Measurements from ENCODE around the gene BCAP29. TPM values are rescaled to one million over a fixed set of nuclear protein-coding genes. Genes with fewer than 3 reads are reported as not detected.

The BCAP29 gene
- total RNA-seq, 1 experiment from 2014 or later = 17.6 TPM

DNA sequence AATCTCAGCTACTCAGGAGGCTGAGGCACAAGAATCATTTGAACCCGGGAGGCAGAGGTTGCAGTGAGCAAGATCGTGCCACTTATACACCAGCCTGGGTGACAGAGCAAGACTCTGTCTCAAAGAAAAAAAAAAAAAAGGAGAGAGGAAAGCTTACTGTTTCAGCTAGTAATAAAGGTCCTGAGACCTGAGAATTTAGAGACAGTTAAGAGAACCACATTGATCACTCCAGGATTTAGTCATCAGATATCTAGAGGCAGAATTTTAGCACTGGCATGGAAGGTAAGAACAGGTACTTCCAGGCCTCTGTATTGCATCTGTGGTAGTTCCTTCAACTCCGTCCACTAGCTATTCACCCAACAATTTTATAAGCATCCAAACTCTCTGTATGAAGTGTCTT is 24.2 kb upstream of the BCAP29 start:
- intact Hi-C loops (cut with micrococcal nuclease; ENCODE audit: unreplicated experiment) = no loop called here
- TF ChIP-seq, protein P1, sequence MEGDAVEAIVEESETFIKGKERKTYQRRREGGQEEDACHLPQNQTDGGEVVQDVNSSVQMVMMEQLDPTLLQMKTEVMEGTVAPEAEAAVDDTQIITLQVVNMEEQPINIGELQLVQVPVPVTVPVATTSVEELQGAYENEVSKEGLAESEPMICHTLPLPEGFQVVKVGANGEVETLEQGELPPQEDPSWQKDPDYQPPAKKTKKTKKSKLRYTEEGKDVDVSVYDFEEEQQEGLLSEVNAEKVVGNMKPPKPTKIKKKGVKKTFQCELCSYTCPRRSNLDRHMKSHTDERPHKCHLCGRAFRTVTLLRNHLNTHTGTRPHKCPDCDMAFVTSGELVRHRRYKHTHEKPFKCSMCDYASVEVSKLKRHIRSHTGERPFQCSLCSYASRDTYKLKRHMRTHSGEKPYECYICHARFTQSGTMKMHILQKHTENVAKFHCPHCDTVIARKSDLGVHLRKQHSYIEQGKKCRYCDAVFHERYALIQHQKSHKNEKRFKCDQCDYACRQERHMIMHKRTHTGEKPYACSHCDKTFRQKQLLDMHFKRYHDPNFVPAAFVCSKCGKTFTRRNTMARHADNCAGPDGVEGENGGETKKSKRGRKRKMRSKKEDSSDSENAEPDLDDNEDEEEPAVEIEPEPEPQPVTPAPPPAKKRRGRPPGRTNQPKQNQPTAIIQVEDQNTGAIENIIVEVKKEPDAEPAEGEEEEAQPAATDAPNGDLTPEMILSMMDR (IDR thresholded peaks at IDR 0.05; ENCODE audit: unreplicated experiment) = no peak
- no TSS peak for BruUV-seq (replicated peaks)
- H3K27me3 Mint-ChIP-seq (ENCODE audit: unreplicated experiment) = no peaks in the 10 kb centered on the region
- no peak overlapping the region for H3K27ac Mint-ChIP-seq (ENCODE audit: unreplicated experiment)
- CTCF ChIA-PET = no interaction called here
- no peak for DNase-seq
- peaks cover 14% of the 10 kb centered on the region for H3K4me1 Mint-ChIP-seq (ENCODE audit: low read depth, unreplicated experiment)
- no peaks in the 10 kb centered on the region for H3K36me3 Mint-ChIP-seq (ENCODE audit: insufficient read depth, unreplicated experiment)
- no peak overlapping the region for H3K4me3 Mint-ChIP-seq (ENCODE audit: low read depth, unreplicated experiment)
- no peaks in the 10 kb centered on the region for H3K9me3 Mint-ChIP-seq (ENCODE audit: low read depth, unreplicated experiment)

DNA sequence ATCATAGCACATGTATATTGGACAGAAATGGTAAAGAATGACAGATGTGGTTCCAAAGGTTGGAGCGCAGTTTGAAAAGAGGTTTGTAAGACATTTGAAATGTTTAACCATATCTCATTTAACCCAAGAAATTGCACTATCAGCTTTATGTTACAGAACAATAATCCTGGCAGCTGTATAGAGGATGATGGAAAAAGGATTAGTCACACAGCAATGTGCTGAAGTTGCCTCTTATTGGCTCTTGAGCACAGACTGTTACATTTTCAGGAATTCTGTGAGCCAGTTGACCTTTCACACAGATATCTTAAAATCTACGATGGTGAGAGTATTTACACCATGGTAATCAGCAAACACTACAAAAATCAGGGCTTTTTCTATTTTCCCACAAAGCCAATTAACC is 20.2 kb upstream of the BCAP29 start:
- no peak for DNase-seq
- Mint-ChIP-seq H3K36me3 (ENCODE audit: insufficient read depth, unreplicated experiment) (peaks cover 19% of the 10 kb centered on the region), H3K27me3 (ENCODE audit: unreplicated experiment) (no peaks in the 10 kb centered on the region), H3K4me1 (ENCODE audit: low read depth, unreplicated experiment) (peaks cover 33% of the 10 kb centered on the region), H3K4me3 (ENCODE audit: low read depth, unreplicated experiment) (no peak overlapping the region), H3K9me3 (ENCODE audit: low read depth, unreplicated experiment) (no peaks in the 10 kb centered on the region), H3K27ac (ENCODE audit: unreplicated experiment) (no peak overlapping the region)
- no TSS peak for BruUV-seq (replicated peaks)
- TF ChIP-seq, protein P1 (IDR thresholded peaks at IDR 0.05; ENCODE audit: unreplicated experiment) = no peak
- intact Hi-C loops (cut with micrococcal nuclease; ENCODE audit: unreplicated experiment) = loop anchor here (5.0 kb wide), 1 partner anchor 98 kb away; no protein-coding TSS in a partner anchor
- CTCF ChIA-PET = no interaction called here

DNA sequence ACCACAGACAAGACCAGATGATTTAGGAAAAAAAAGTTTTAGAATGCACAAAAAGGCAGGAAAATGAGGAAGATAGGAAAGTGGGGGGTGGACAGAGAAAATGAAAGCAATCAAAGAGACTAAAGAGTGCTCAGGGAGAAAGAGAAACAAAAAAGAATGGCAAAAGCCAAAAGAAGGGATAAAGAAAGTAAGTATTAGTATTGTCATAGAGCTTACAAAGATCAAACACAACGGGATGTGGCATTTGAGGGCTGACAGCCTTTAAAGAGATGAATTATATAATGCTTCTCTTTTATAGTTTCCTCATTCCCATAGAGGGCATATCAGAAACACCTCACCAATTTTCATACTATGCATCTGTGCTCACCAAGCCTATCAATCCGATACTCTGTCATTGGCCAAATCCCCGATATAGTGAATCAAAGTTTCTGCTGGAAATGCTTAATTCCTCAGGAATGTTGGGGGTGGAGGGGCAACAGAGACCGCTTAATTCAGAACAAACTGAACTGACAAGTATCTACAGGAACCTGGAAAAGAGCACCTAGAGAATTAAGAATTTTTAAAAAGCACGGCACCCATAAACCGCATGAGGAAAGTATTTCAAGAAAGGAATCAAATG is 19.0 kb upstream of the BCAP29 start:
- Mint-ChIP-seq H3K36me3 (ENCODE audit: insufficient read depth, unreplicated experiment) (peaks cover 19% of the 10 kb centered on the region), H3K4me1 (ENCODE audit: low read depth, unreplicated experiment) (peaks cover 38% of the 10 kb centered on the region), H3K27ac (ENCODE audit: unreplicated experiment) (no peak overlapping the region), H3K4me3 (ENCODE audit: low read depth, unreplicated experiment) (peak overlapping the region; percentile 88), H3K9me3 (ENCODE audit: low read depth, unreplicated experiment) (no peaks in the 10 kb centered on the region), H3K27me3 (ENCODE audit: unreplicated experiment) (no peaks in the 10 kb centered on the region)
- intact Hi-C loops (cut with micrococcal nuclease; ENCODE audit: unreplicated experiment) = loop anchor here (5.0 kb wide), 1 partner anchor 99 kb away; no protein-coding TSS in a partner anchor
- no TSS peak for BruUV-seq (replicated peaks)
- TF ChIP-seq, protein P1 (IDR thresholded peaks at IDR 0.05; ENCODE audit: unreplicated experiment) = no peak
- CTCF ChIA-PET = no interaction called here
- no peak for DNase-seq

DNA sequence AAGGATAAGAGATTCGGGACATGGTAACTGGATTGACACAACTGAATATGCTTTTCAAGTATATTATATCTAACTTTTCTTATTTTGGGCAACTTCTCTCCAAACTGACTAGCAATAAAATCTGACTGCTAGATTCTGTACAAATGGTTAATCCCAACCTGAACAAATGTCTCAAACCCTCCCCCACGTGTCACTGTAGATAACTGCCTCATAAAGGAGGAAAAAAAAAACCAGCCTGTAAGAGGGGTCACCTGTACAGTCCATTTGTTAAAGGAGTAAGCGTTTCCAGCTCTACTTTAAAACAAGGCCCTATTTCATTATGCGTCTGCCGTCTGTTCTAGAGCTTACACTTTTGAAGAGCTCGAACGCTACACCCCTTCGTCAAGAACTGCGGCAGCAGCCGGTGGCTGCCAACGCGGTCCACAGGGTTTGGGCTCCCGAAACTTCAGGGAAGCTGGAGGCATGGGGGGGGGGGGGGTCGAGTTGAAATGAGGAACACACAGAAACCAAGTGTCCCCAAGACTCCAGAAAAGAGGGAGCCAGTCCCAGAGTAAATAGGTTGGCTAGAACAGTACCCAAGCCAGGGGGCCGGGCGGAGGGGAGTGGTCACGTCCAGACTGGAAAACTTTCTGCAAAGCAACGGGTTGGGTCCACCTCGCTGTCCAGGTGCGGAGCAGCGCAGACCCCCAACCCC is 16.8 kb upstream of the BCAP29 start:
- H3K4me1 Mint-ChIP-seq (ENCODE audit: low read depth, unreplicated experiment) = peaks cover 42% of the 10 kb centered on the region
- intact Hi-C loops (cut with micrococcal nuclease; ENCODE audit: unreplicated experiment) = loop anchor here (5.0 kb wide), 1 partner anchor 101 kb away; no protein-coding TSS in a partner anchor

More for the DNA sequence above, 16.8 kb upstream of the BCAP29 start:
- H3K27me3 Mint-ChIP-seq (ENCODE audit: unreplicated experiment) = no peaks in the 10 kb centered on the region
- DNase-seq = no peak
- H3K36me3 Mint-ChIP-seq (ENCODE audit: insufficient read depth, unreplicated experiment) = peaks cover 19% of the 10 kb centered on the region
- BruUV-seq (replicated peaks) = no TSS peak
- no peaks in the 10 kb centered on the region for H3K9me3 Mint-ChIP-seq (ENCODE audit: low read depth, unreplicated experiment)
- TF ChIP-seq, protein P1 (IDR thresholded peaks at IDR 0.05; ENCODE audit: unreplicated experiment) = no peak
- CTCF ChIA-PET = interaction anchor here (1.0 to 1.2 kb wide), 2 partner anchors 100 to 311 kb away, joined by 3 to 4 read pairs; no protein-coding TSS in a partner anchor
- peak overlapping the region; percentile 88 for H3K4me3 Mint-ChIP-seq (ENCODE audit: low read depth, unreplicated experiment)
- peak overlapping the region; percentile 99 for H3K27ac Mint-ChIP-seq (ENCODE audit: unreplicated experiment)
